ENCODE results near the gene ALPG.
"Not testable (repeated sequence)": the region's sequence is repeated elsewhere in the genome, so short reads cannot be mapped to it uniquely, and the experiment has no call there.

DNA sequence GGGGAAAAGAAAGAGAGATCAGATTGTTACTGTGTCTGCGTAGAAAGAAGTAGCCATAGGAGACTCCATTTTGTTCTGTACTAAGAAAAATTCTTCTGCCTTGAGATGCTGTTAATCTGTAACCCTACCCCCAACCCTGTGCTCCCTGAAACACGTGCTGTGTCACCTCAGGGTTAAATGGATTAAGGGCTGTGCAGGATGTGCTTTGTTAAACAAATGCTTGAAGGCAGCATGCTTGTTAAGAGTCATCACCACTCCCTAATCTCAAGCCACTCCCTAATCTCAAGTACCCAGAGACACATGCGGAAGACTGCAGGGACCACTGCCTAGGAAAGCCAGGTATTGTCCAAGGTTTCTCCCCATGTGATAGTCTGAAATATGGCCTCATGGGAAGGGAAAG lies 16.4 kb downstream of the ALPG start:
- TF ChIP-seq, protein P1, sequence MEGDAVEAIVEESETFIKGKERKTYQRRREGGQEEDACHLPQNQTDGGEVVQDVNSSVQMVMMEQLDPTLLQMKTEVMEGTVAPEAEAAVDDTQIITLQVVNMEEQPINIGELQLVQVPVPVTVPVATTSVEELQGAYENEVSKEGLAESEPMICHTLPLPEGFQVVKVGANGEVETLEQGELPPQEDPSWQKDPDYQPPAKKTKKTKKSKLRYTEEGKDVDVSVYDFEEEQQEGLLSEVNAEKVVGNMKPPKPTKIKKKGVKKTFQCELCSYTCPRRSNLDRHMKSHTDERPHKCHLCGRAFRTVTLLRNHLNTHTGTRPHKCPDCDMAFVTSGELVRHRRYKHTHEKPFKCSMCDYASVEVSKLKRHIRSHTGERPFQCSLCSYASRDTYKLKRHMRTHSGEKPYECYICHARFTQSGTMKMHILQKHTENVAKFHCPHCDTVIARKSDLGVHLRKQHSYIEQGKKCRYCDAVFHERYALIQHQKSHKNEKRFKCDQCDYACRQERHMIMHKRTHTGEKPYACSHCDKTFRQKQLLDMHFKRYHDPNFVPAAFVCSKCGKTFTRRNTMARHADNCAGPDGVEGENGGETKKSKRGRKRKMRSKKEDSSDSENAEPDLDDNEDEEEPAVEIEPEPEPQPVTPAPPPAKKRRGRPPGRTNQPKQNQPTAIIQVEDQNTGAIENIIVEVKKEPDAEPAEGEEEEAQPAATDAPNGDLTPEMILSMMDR (IDR thresholded peaks at IDR 0.05), result not testable (repeated sequence)
- not testable (repeated sequence) for TF ChIP-seq POLR2A, POLR2AphosphoS5 (IDR thresholded peaks at IDR 0.05)

Data from breast epithelium (tissue), 3 donors.